Endothelial cell of umbilical vein (primary cell): Measurements from ENCODE around the gene LAMB4. TPM values are rescaled to one million over a fixed set of nuclear protein-coding genes. Genes with fewer than 3 reads are reported as not detected.

Experiments
- BruUV-seq: library from RNA; stranded (reverse); fragments of 400-500 nt; replicated peaks from 2 replicates; lab custom pipeline; 2021; lab: Mats Ljungman, UMichigan
- CTCF ChIA-PET: fragments of 300-600, 350-600 bp; sonication (Branson Sonifier 250); formaldehyde crosslinking; loops from one replicate; lab custom pipeline; 2021; ENCODE audit warnings: antibody characterized with exemption, inconsistent platforms; lab: Charles Lee
- POLR2A ChIA-PET: fragments of 300-600, 350-600 bp; sonication (Branson Sonifier 250); formaldehyde crosslinking; loops from one replicate; lab custom pipeline; 2021; ENCODE audit warnings: antibody characterized with exemption, inconsistent platforms; lab: Charles Lee
- DNase-seq: peaks from one replicate; pipeline ENCODE4 v3.0.0-alpha.2; 2011; ENCODE audit warnings: low read depth, low spot score
- FAIRE-seq: peaks from 2 replicates; lab custom pipeline; 2011; peaks lifted over from hg19 to GRCh38; lab: Jason Lieb, UNC
- H2AFZ ChIP-seq: 2 replicates; pipeline ENCODE4 v1.6.0; 2012; ENCODE audit warnings: low read depth, low read length, control low read depth, inconsistent platforms
- H3K27ac ChIP-seq: 2 replicates; pipeline ENCODE4 v1.5.1; 2011; ENCODE audit warnings: low read depth, mild to moderate bottlenecking, control low read depth, low read length, moderate library complexity; ENCODE audit not compliant: insufficient read depth
- H3K27me3 ChIP-seq, 2 experiments: 2 replicates each; pipeline versions ENCODE4 v1.6.0 to v1.6.1; 2011; ENCODE audit warnings: low read length in 2 of 2, mixed read lengths in 1 of 2; ENCODE audit not compliant: control insufficient read depth in 2 of 2, insufficient read depth in 2 of 2
- H3K36me3 ChIP-seq, 2 experiments: 2 replicates in 1 of 2; 3 replicates in 1 of 2; pipeline ENCODE4 v1.5.1; 2011; ENCODE audit warnings: low read length in 2 of 2, mild to moderate bottlenecking in 1 of 2, moderate library complexity in 1 of 2; ENCODE audit not compliant: control insufficient read depth in 2 of 2, insufficient read depth in 2 of 2; ENCODE audit errors: extremely low read depth in 1 of 2
- H3K4me1 ChIP-seq: 3 replicates; pipeline ENCODE4 v1.5.1; 2011; ENCODE audit warnings: mild to moderate bottlenecking, low read length; ENCODE audit not compliant: control insufficient read depth, insufficient read depth; ENCODE audit errors: extremely low read depth
- H3K4me2 ChIP-seq: 2 replicates; pipeline ENCODE4 v1.6.1; 2011; ENCODE audit warnings: low read length, control low read depth, mixed read lengths; ENCODE audit not compliant: insufficient read depth
- H3K4me3 ChIP-seq, 3 experiments: fragments of 200-600 bp in 1 of 3; sonication (generic), shearing (Covaris generic) in 1 of 3; replicated peaks in 1 of 3; 2 replicates each; pipeline ENCODE4 v1.5.1; 2011 to 2016; ENCODE audit warnings: control low read depth in 3 of 3, low read length in 3 of 3, mild to moderate bottlenecking in 2 of 3, inconsistent platforms in 1 of 3, low read depth in 1 of 3, moderate library complexity in 1 of 3; ENCODE audit not compliant: insufficient read depth in 1 of 3
- H3K79me2 ChIP-seq: 2 replicates; pipeline ENCODE4 v1.6.0; 2012; ENCODE audit warnings: low read length, inconsistent platforms; ENCODE audit not compliant: control insufficient read depth, insufficient read depth
- H3K9ac ChIP-seq: replicated peaks from 2 replicates; pipeline ENCODE3; 2011; ENCODE audit warnings: low read length, control low read depth; ENCODE audit not compliant: insufficient read depth; ENCODE audit errors: extremely low read depth
- H3K9me1 ChIP-seq: replicated peaks from 3 replicates; pipeline ENCODE4 v1.6.0; 2011; ENCODE audit warnings: mild to moderate bottlenecking, low read length; ENCODE audit not compliant: control insufficient read depth, insufficient read depth; ENCODE audit errors: extremely low read depth
- H3K9me3 ChIP-seq: replicated peaks from 2 replicates; pipeline ENCODE4 v1.5.1; 2012; ENCODE audit warnings: low read length, inconsistent platforms; ENCODE audit not compliant: control insufficient read depth, insufficient read depth
- H4K20me1 ChIP-seq: replicated peaks from 2 replicates; pipeline ENCODE3; 2011; ENCODE audit warnings: mild to moderate bottlenecking, low read length; ENCODE audit not compliant: control insufficient read depth, insufficient read depth; ENCODE audit errors: extremely low read depth
- EZH2 ChIP-seq: IDR thresholded peaks from 2 replicates; pipeline ENCODE4 v1.6.1; 2012; ENCODE audit warnings: borderline replicate concordance, low read depth, mild to moderate bottlenecking, moderate library complexity, low read length, inconsistent platforms; ENCODE audit not compliant: severe bottlenecking
- FOS ChIP-seq: IDR thresholded peaks from 2 replicates; pipeline ENCODE4 v1.6.1; 2011; ENCODE audit warnings: mild to moderate bottlenecking, low read length, moderate library complexity, borderline replicate concordance; ENCODE audit not compliant: insufficient read depth
- GATA2 ChIP-seq: IDR thresholded peaks from 2 replicates; pipeline ENCODE4 v1.7.0; 2011; ENCODE audit warnings: low read depth, mild to moderate bottlenecking, moderate library complexity, mixed read lengths, low read length; ENCODE audit not compliant: insufficient read length, insufficient read depth
- JUN ChIP-seq: IDR thresholded peaks from 2 replicates; pipeline ENCODE4 v1.6.1; 2011; ENCODE audit warnings: borderline replicate concordance, low read depth; ENCODE audit not compliant: insufficient read length, insufficient read depth
- MYC ChIP-seq: IDR thresholded peaks from one replicate; pipeline ENCODE4 v1.6.1; 2011; ENCODE audit warnings: mild to moderate bottlenecking, low read depth, low read length
- POLR2AphosphoS5 ChIP-seq: IDR thresholded peaks from 2 replicates; pipeline ENCODE4 v1.6.1; 2012; ENCODE audit warnings: low read depth, mild to moderate bottlenecking, control low read depth, low read length, moderate library complexity; ENCODE audit not compliant: insufficient read depth
- dilution Hi-C: fragments of 300-500 bp; cut with MboI; formaldehyde crosslinking; loops from one replicate; pipeline ENCODE4 v1.15.0; 2019; ENCODE audit warnings: low sequenced_read_pairs; ENCODE audit not compliant: extremely low pct_ligation_motif_present
- intact Hi-C: fragments of 100-400 bp; cut with micrococcal nuclease; formaldehyde crosslinking; loops from one replicate; pipeline ENCODE4 v1.10.0; 2022
- polyA plus RNA-seq, 4 experiments: library from polyadenylated mRNA; depleted of rRNA in 3 of 4; stranded (reverse) in 3 of 4; unstranded in 1 of 4; fragments of >200 nt; gene quantifications; 2 replicates each; pipeline versions ENCODE4 v1.2.1 to v1.2.3, GENCODE V29; 2011 to 2012; ENCODE audit warnings: missing spikeins in 1 of 4
- total RNA-seq: library from RNA; stranded (reverse); gene quantifications from 2 replicates; pipeline ENCODE4 v1.2.3, GENCODE V29; 2021
- TF ChIP-seq, protein P1 (sequence below): IDR thresholded peaks from 2 replicates; pipeline ENCODE4 v1.6.1; 2011; ENCODE audit not compliant: insufficient read depth, insufficient read length
- TF ChIP-seq, protein P2 (sequence below), 2 donors: IDR thresholded peaks; 1 replicate in 1 of 2; 2 replicates in 1 of 2; pipeline ENCODE4 v1.5.1; 2011; ENCODE audit warnings: low read length in 2 of 2, mild to moderate bottlenecking in 2 of 2, moderate library complexity in 2 of 2, control low read depth in 1 of 2, inconsistent platforms in 1 of 2, low read depth in 1 of 2; ENCODE audit not compliant: insufficient read depth in 1 of 2; ENCODE audit errors: extremely low read depth in 1 of 2

The LAMB4 gene
- total and polyA plus RNA-seq, 2 donors (not counting 3 experiments of a cell fraction or from before 2014, with no cell fraction given), result 0.15 to 0.20 TPM

DNA sequence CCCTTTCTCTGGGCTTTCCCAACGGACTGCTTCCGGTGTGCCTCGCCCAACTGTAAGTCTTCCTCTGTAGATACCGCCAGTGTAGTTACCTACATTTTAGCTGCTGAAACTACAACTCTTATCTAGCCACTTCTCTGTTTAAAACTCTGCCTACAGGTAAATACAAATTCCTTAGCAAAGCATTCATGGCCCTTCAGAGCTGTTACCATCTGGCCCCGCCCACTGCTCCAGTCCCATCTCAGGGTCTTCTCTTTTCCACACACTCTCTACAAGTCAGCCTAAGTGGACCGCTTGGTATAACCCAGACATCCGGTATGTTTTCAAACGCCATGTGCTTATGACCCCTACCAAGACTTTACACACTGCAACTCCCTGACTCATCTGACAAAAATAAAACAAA lies 41.0 kb upstream of the LAMB4 start:
- FAIRE-seq, result no peak
- Histone ChIP-seq H3K4me2 (no peak overlapping the region), H3K36me3 (no peaks in the 10 kb centered on the region), H4K20me1 (no peaks in the 10 kb centered on the region), H2AFZ (no peak overlapping the region), H3K9me1 (no peaks in the 10 kb centered on the region), H3K27ac (no peak overlapping the region), H3K4me1 (no peaks in the 10 kb centered on the region), H3K9ac (no peak overlapping the region), H3K27me3 (no peaks in the 10 kb centered on the region), H3K9me3 (no peaks in the 10 kb centered on the region), H3K4me3 (no peak overlapping the region), H3K79me2 (no peaks in the 10 kb centered on the region)
- no peak for DNase-seq
- POLR2A ChIA-PET, result no interaction called here
- intact Hi-C loops (no loop called here), dilution Hi-C loops (no loop called here)
- no TSS peak for BruUV-seq
- TF ChIP-seq GATA2, result no peak
- no peak for TF ChIP-seq POLR2AphosphoS5
- TF ChIP-seq EZH2, result no peak
- TF ChIP-seq FOS, result no peak
- TF ChIP-seq, protein P1, sequence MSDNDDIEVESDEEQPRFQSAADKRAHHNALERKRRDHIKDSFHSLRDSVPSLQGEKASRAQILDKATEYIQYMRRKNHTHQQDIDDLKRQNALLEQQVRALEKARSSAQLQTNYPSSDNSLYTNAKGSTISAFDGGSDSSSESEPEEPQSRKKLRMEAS, result no peak
- no peak for TF ChIP-seq JUN
- TF ChIP-seq MYC, result no peak
- TF ChIP-seq, protein P2, sequence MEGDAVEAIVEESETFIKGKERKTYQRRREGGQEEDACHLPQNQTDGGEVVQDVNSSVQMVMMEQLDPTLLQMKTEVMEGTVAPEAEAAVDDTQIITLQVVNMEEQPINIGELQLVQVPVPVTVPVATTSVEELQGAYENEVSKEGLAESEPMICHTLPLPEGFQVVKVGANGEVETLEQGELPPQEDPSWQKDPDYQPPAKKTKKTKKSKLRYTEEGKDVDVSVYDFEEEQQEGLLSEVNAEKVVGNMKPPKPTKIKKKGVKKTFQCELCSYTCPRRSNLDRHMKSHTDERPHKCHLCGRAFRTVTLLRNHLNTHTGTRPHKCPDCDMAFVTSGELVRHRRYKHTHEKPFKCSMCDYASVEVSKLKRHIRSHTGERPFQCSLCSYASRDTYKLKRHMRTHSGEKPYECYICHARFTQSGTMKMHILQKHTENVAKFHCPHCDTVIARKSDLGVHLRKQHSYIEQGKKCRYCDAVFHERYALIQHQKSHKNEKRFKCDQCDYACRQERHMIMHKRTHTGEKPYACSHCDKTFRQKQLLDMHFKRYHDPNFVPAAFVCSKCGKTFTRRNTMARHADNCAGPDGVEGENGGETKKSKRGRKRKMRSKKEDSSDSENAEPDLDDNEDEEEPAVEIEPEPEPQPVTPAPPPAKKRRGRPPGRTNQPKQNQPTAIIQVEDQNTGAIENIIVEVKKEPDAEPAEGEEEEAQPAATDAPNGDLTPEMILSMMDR (IDR thresholded peaks at IDR 0.05; ENCODE audit: extremely low read depth in 1 of 2, insufficient read depth in 1 of 2, low read depth in 1 of 2, low read length in 2 of 2), result no peak
- CTCF ChIA-PET, result interaction anchor here (0.8 to 1.0 kb wide), 2 partner anchors 10 to 323 kb away, joined by 3 read pairs; no protein-coding TSS in a partner anchor
